ENCODE measurements around the gene ARF6. TPM values are rescaled to one million over a fixed set of nuclear protein-coding genes. Genes with fewer than 3 reads are reported as not detected.
"Not testable (repeated sequence)": the region's sequence is repeated elsewhere in the genome, so short reads cannot be mapped to it uniquely, and the experiment has no call there.

The ARF6 gene
- total RNA-seq, 1 donor from 2014 or later = 48.6 TPM

DNA sequence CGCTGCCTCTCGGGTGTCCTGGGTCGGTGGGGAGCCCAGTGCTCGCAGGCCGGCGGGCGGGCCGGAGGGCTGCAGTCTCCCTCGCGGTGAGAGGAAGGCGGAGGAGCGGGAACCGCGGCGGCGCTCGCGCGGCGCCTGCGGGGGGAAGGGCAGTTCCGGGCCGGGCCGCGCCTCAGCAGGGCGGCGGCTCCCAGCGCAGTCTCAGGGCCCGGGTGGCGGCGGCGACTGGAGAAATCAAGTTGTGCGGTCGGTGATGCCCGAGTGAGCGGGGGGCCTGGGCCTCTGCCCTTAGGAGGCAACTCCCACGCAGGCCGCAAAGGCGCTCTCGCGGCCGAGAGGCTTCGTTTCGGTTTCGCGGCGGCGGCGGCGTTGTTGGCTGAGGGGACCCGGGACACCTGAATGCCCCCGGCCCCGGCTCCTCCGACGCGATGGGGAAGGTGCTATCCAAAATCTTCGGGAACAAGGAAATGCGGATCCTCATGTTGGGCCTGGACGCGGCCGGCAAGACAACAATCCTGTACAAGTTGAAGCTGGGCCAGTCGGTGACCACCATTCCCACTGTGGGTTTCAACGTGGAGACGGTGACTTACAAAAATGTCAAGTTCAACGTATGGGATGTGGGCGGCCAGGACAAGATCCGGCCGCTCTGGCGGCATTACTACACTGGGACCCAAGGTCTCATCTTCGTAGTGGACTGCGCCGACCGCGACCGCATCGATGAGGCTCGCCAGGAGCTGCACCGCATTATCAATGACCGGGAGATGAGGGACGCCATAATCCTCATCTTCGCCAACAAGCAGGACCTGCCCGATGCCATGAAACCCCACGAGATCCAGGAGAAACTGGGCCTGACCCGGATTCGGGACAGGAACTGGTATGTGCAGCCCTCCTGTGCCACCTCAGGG lies 679 bp downstream of the ARF6 start:
- Histone ChIP-seq H3K36me3 (peaks cover 0 to 6% of the 10 kb centered on the region in 2 donors), H3K4me1 (peaks cover 55% of the 10 kb centered on the region), H3K4me3 (peak overlapping the region; percentile 89 to 95), H3K27ac (peak overlapping the region; percentile 100), H3K27me3 (no peaks in the 10 kb centered on the region), H3K9me3 (no peaks in the 10 kb centered on the region)
- TF ChIP-seq POLR2AphosphoS5 (IDR thresholded peaks at IDR 0.05; ENCODE audit: insufficient read depth in 1 of 2, low read depth in 1 of 2) = peak in 1 of 2 donors; percentile 26
- TF ChIP-seq, protein P1, sequence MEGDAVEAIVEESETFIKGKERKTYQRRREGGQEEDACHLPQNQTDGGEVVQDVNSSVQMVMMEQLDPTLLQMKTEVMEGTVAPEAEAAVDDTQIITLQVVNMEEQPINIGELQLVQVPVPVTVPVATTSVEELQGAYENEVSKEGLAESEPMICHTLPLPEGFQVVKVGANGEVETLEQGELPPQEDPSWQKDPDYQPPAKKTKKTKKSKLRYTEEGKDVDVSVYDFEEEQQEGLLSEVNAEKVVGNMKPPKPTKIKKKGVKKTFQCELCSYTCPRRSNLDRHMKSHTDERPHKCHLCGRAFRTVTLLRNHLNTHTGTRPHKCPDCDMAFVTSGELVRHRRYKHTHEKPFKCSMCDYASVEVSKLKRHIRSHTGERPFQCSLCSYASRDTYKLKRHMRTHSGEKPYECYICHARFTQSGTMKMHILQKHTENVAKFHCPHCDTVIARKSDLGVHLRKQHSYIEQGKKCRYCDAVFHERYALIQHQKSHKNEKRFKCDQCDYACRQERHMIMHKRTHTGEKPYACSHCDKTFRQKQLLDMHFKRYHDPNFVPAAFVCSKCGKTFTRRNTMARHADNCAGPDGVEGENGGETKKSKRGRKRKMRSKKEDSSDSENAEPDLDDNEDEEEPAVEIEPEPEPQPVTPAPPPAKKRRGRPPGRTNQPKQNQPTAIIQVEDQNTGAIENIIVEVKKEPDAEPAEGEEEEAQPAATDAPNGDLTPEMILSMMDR (IDR thresholded peaks at IDR 0.05) = no peak
- DNase-seq (ENCODE audit: extremely low spot score in 2 of 2) = no peak
- intact Hi-C loops (cut with DNase I) = loop anchor here (5.0 to 10.0 kb wide), 2 partner anchors 109 to 211 kb away; no protein-coding TSS in a partner anchor

DNA sequence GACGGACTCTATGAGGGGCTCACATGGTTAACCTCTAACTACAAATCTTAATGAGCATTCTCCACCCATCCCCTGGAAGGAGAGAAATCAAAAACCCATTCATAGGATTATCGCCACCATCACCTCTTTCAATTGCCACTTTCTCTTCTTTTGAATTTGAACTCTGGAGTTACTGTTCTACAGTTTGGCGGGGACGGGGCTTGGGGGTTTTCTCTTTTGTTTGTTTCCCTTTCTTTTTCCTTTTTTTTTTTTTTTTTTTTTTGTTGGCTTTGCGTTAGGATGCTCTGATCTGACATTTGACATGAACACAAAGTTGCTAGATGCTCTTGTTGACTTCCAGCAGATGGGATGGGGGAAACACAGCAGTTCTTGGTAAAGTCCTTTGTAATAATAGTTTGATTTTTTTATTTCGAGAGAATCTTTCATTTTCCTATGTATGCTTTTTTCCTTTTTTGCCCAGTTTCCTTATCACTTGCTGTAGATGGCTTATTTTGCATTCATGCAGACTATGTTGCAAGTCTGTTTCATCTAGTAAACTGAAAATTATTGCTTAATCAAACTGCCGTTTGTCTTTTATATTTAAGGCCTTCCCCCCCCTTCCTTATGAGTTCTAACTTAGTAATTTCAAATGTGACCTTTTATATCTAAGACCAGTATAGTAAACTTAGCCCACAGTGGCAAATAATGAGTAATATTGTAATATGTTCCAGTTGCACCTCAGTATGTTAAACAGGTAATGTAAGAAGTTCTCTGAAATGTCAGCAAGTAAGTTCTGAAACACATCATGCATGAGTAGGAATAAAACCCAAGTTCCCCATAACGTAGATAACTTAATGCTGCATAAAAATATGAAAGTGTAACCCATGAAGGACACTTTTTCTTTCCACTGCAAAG lies 1.6 kb downstream of the ARF6 start:
- H3K36me3 ChIP-seq; H3K27me3 ChIP-seq; DNase-seq (ENCODE audit: extremely low spot score in 2 of 2); H3K9me3 ChIP-seq: not testable (repeated sequence)
- intact Hi-C loops (cut with DNase I) = loop anchor here (5.0 to 10.0 kb wide), 2 partner anchors 108 to 210 kb away; no protein-coding TSS in a partner anchor
- peak overlapping the region; percentile 89 to 95 for H3K4me3 ChIP-seq
- peak overlapping the region; percentile 100 for H3K27ac ChIP-seq
- H3K4me1 ChIP-seq = peaks cover 61% of the 10 kb centered on the region

DNA sequence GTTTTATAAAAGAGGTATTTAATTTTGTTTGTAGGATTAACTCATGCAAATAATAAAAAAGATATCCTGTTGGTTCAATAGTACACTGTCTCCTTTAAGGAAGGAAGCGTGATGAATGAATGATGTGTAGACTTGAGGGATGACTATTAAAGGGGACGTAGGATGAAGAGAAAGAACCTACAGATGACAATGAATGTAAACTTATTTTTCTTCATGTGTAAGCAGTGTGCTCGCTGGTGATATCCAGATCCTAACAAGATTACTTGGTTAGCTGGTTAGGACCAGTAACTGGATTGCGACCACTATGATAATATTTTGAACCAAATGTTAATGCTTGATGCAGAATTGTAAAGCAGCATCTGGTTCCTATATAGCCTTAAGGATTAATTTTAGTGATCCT lies 2.6 kb downstream of the ARF6 start:
- intact Hi-C loops (cut with DNase I) = loop anchor here (10.0 kb wide), 1 partner anchor 209 kb away; no protein-coding TSS in a partner anchor
- Histone ChIP-seq H3K27ac (peak overlapping the region; percentile 100), H3K27me3 (no peaks in the 10 kb centered on the region), H3K9me3 (no peaks in the 10 kb centered on the region), H3K36me3 (peaks cover 0 to 6% of the 10 kb centered on the region in 2 donors), H3K4me3 (peak overlapping the region; percentile 89 to 95), H3K4me1 (peaks cover 61% of the 10 kb centered on the region)
- DNase-seq (ENCODE audit: extremely low spot score in 2 of 2) = no peak
- TF ChIP-seq, protein P1 (IDR thresholded peaks at IDR 0.05) = no peak

DNA sequence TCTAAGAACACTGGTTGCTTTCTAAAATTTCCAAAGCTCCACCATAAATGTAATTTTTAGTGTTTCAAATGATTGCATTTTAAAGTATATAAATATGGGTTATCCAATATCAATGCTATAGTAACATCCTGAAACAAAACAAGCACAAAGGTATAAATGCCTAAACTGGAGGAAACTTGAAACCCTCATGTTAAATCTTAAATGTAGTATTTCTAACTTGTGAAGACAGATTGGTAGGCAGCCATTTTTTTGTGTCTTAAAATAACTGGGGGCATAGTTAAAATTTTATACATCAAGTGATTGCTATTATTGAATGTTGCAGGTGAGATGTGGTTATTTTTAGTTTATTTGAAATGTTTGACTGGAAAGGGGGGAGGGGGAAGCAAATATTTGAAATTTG lies 3.4 kb downstream of the ARF6 start:
- Histone ChIP-seq H3K27ac (peak overlapping the region; percentile 100), H3K4me1 (peaks cover 61% of the 10 kb centered on the region), H3K4me3 (peak overlapping the region; percentile 89 to 95)
- not testable (repeated sequence) for DNase-seq (ENCODE audit: extremely low spot score in 2 of 2); H3K27me3 ChIP-seq; H3K9me3 ChIP-seq; H3K36me3 ChIP-seq
- intact Hi-C loops (cut with DNase I) = loop anchor here (10.0 kb wide), 1 partner anchor 209 kb away; no protein-coding TSS in a partner anchor

DNA sequence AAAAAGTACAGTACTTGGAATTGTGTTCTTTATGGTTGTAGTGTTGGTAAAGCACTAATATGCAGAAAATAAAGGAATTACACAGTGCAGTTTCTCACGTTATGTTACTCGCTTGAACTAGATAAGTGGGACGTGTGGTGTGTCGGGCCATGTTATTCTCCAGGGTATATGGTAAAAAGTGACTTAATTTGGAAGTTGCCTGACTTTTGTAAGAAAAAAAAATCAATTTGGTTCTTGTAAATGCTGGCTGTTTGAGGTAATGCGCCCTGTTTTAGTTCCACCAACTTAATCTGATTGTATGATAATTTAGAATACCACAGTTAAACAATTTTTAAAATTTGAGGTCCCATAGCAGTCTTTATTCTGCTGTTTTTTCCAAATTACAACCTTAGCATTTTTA lies 4.1 kb downstream of the ARF6 start:
- H3K27ac ChIP-seq = peak overlapping the region; percentile 100
- intact Hi-C loops (cut with DNase I) = loop anchor here (10.0 kb wide), 1 partner anchor 208 kb away; no protein-coding TSS in a partner anchor

More for the DNA sequence above, 4.1 kb downstream of the ARF6 start:
- DNase-seq (ENCODE audit: extremely low spot score in 2 of 2) = no peak
- Histone ChIP-seq H3K4me3 (peak overlapping the region in 1 of 2 donors; percentile 89), H3K27me3 (no peaks in the 10 kb centered on the region), H3K36me3 (peaks cover 0 to 6% of the 10 kb centered on the region in 2 donors), H3K9me3 (no peaks in the 10 kb centered on the region), H3K4me1 (peaks cover 57% of the 10 kb centered on the region)
- TF ChIP-seq, protein P1 (IDR thresholded peaks at IDR 0.05) = no peak
- no peak for TF ChIP-seq POLR2AphosphoS5 (IDR thresholded peaks at IDR 0.05; ENCODE audit: insufficient read depth in 1 of 2, low read depth in 1 of 2)
- no peak for TF ChIP-seq POLR2A (IDR thresholded peaks at IDR 0.05)
